IMR-90 (cell line): ENCODE data around the gene UBASH3A. TPM values are rescaled to one million over a fixed set of nuclear protein-coding genes. Genes with fewer than 3 reads are reported as not detected.

Source experiments
- ATAC-seq: fragments of 200-7000 bp; cut with Tn5 transposase; 2 replicates; pipeline ENCODE4 v1.9.1; 2020; ENCODE audit warnings: low read depth, mild to moderate bottlenecking, moderate library complexity
- BruUV-seq: library from RNA; stranded (reverse); fragments of 400-500 nt; replicated peaks from 2 replicates; lab custom pipeline; 2021; lab: Mats Ljungman, UMichigan
- CTCF ChIA-PET: fragments of 300-600 bp; formaldehyde crosslinking; extraction: SDS; loops from one replicate; lab custom pipeline; 2021; ENCODE audit warnings: antibody characterized with exemption; lab: Yijun Ruan, JAX
- POLR2A ChIA-PET: fragments of 300-600 bp; sonication (Branson Sonifier 250); formaldehyde crosslinking; loops from one replicate; lab custom pipeline; 2022; ENCODE audit warnings: antibody characterized with exemption; ENCODE audit not compliant: unreplicated experiment; lab: Charles Lee
- DNase-seq: peaks from one replicate; pipeline ENCODE4 v3.0.0; 2013
- H2AFZ ChIP-seq: replicated peaks from 2 replicates; pipeline ENCODE3; 2013; ENCODE audit warnings: low read length, mild to moderate bottlenecking; ENCODE audit not compliant: poor library complexity
- H2AK5ac ChIP-seq: 2 replicates; pipeline ENCODE4 v1.6.1; 2013; ENCODE audit warnings: low read depth, low read length, inconsistent platforms
- H2AK9ac ChIP-seq: replicated peaks from 2 replicates; pipeline ENCODE3; 2013; ENCODE audit warnings: mild to moderate bottlenecking, low read depth, low read length, moderate library complexity; ENCODE audit not compliant: poor library complexity
- H2BK120ac ChIP-seq: 2 replicates; pipeline ENCODE4 v1.6.1; 2013; ENCODE audit warnings: low read depth, low read length, inconsistent platforms
- H2BK15ac ChIP-seq: 3 replicates; pipeline ENCODE4 v1.6.1; 2013; ENCODE audit warnings: low read depth, low read length, inconsistent platforms
- H2BK20ac ChIP-seq: 2 replicates; pipeline ENCODE4 v1.6.1; 2013; ENCODE audit warnings: low read depth, mild to moderate bottlenecking, inconsistent platforms, low read length, moderate library complexity
- H2BK5ac ChIP-seq: 2 replicates; pipeline ENCODE4 v1.6.1; 2013; ENCODE audit warnings: mild to moderate bottlenecking, low read depth, low read length, inconsistent platforms; ENCODE audit not compliant: poor library complexity, severe bottlenecking
- H3K14ac ChIP-seq: replicated peaks from 2 replicates; pipeline ENCODE4 v1.6.1; 2013; ENCODE audit warnings: low read depth, low read length, inconsistent platforms
- H3K18ac ChIP-seq: 2 replicates; pipeline ENCODE4 v1.6.1; 2013; ENCODE audit warnings: low read depth, low read length, control low read depth
- H3K23ac ChIP-seq: 2 replicates; pipeline ENCODE4 v1.6.1; 2013; ENCODE audit warnings: low read depth, low read length, inconsistent platforms
- H3K27ac ChIP-seq: 2 replicates; pipeline ENCODE4 v1.5.1; 2013; ENCODE audit warnings: mild to moderate bottlenecking, control low read depth, low read length; ENCODE audit not compliant: insufficient read depth
- H3K27me3 ChIP-seq: 2 replicates; pipeline ENCODE4 v1.6.1; 2013; ENCODE audit warnings: low read length; ENCODE audit not compliant: control insufficient read depth, insufficient read depth
- H3K36me3 ChIP-seq: 2 replicates; pipeline ENCODE4 v1.6.1; 2013; ENCODE audit warnings: low read length, mixed read lengths; ENCODE audit not compliant: control insufficient read depth, insufficient read depth
- H3K4ac ChIP-seq: 2 replicates; pipeline ENCODE4 v1.6.1; 2013; ENCODE audit warnings: low read depth, low read length, inconsistent platforms
- H3K4me1 ChIP-seq: 2 replicates; pipeline ENCODE4 v1.6.1; 2013; ENCODE audit warnings: low read length, mixed read lengths; ENCODE audit not compliant: control insufficient read depth, insufficient read depth
- H3K4me2 ChIP-seq: 2 replicates; pipeline ENCODE4 v1.6.1; 2013; ENCODE audit warnings: low read depth, mild to moderate bottlenecking, control low read depth, low read length, moderate library complexity
- H3K4me3 ChIP-seq: 2 replicates; pipeline ENCODE4 v1.5.1; 2013; ENCODE audit warnings: low read depth, mild to moderate bottlenecking, control low read depth, low read length, moderate library complexity; ENCODE audit not compliant: insufficient read depth
- H3K56ac ChIP-seq: 2 replicates; pipeline ENCODE4 v1.6.1; 2013; ENCODE audit warnings: low read length, inconsistent platforms; ENCODE audit not compliant: insufficient read depth; ENCODE audit errors: extremely low read depth
- H3K79me1 ChIP-seq, 2 experiments: 2 replicates each; pipeline ENCODE4 v1.6.1; 2013; ENCODE audit warnings: low read length in 2 of 2, inconsistent platforms in 1 of 2, low read depth in 1 of 2
- H3K9ac ChIP-seq: 2 replicates; pipeline ENCODE4 v1.6.1; 2013; ENCODE audit warnings: low read depth, low read length, control low read depth
- H3K9me1 ChIP-seq: 2 replicates; pipeline ENCODE4 v1.6.1; 2013; ENCODE audit warnings: low read length, inconsistent platforms; ENCODE audit not compliant: insufficient read depth
- H3K9me3 ChIP-seq: 2 replicates; pipeline ENCODE4 v1.6.1; 2013; ENCODE audit warnings: low read length; ENCODE audit not compliant: control insufficient read depth, insufficient read depth
- H4K20me1 ChIP-seq: 2 replicates; pipeline ENCODE4 v1.6.1; 2013; ENCODE audit warnings: low read length, inconsistent platforms; ENCODE audit not compliant: insufficient read depth
- H4K5ac ChIP-seq: 2 replicates; pipeline ENCODE4 v1.6.1; 2013; ENCODE audit warnings: mild to moderate bottlenecking, low read depth, low read length, control low read depth
- H4K8ac ChIP-seq, 2 experiments: 2 replicates each; pipeline ENCODE4 v1.6.1; 2013; ENCODE audit warnings: low read depth in 2 of 2, low read length in 2 of 2, control low read depth in 1 of 2, inconsistent platforms in 1 of 2
- H4K91ac ChIP-seq: 2 replicates; pipeline ENCODE4 v1.6.1; 2013; ENCODE audit warnings: low read depth, low read length, inconsistent platforms; ENCODE audit not compliant: insufficient read depth
- FOS ChIP-seq: fragments of 150-350 bp; IDR thresholded peaks from 2 replicates; pipeline ENCODE4 v1.6.1; 2016; ENCODE audit warnings: low read depth, low read length
- RFX5 ChIP-seq: IDR thresholded peaks from 2 replicates; pipeline ENCODE4 v1.8.0; 2012; ENCODE audit warnings: low read depth, mild to moderate bottlenecking, low read length, moderate library complexity
- SMC3 ChIP-seq: fragments of 150-350 bp; IDR thresholded peaks from 2 replicates; pipeline ENCODE4 v1.6.1; 2016; ENCODE audit warnings: low read depth, mild to moderate bottlenecking, antibody characterized with exemption, low read length, moderate library complexity
- WGBS, 2 experiments: methylation state at CpG; one replicate each; pipeline versions ENCODE4 v1.1.5 to v1.1.7; 2013; ENCODE audit warnings: missing lambda C conversion rate in 2 of 2; ENCODE audit not compliant: insufficient read length in 1 of 2; ENCODE audit errors: extremely low coverage in 2 of 2; 5-methylcytosine and 5-hydroxymethylcytosine counted together
- dilution Hi-C: fragments of 300-500 bp; cut with HindIII; formaldehyde crosslinking; loops from one replicate; pipeline ENCODE4 v1.14.3; 2018; ENCODE audit warnings: low sequenced_read_pairs; ENCODE audit not compliant: unreplicated experiment
- in situ Hi-C: fragments of 300-500 bp; cut with MboI; formaldehyde crosslinking; loops from 3 replicates; pipeline ENCODE4 v1.14.3; 2019; ENCODE audit warnings: low sequenced_read_pairs, inconsistent platforms, mixed read lengths
- intact Hi-C: fragments of 100-400 bp; cut with micrococcal nuclease; formaldehyde crosslinking; loops from 2 replicates; pipeline ENCODE4 v1.10.0; 2022
- polyA plus RNA-seq, 3 experiments: library from polyadenylated mRNA; depleted of rRNA; stranded (reverse); fragments of >200 nt; gene quantifications; 2 replicates each; pipeline ENCODE4 v1.2.3, GENCODE V29; 2012; ENCODE audit warnings: low replicate concordance in 1 of 3
- total RNA-seq: library from RNA; depleted of rRNA; stranded (reverse); fragments of >200 nt; gene quantifications from 2 replicates; pipeline ENCODE4 v1.2.3, GENCODE V29; 2012

Gene UBASH3A
- total and polyA plus RNA-seq, 2 of the 4 experiments (the other 2 are of a cell fraction) = not detected

DNA sequence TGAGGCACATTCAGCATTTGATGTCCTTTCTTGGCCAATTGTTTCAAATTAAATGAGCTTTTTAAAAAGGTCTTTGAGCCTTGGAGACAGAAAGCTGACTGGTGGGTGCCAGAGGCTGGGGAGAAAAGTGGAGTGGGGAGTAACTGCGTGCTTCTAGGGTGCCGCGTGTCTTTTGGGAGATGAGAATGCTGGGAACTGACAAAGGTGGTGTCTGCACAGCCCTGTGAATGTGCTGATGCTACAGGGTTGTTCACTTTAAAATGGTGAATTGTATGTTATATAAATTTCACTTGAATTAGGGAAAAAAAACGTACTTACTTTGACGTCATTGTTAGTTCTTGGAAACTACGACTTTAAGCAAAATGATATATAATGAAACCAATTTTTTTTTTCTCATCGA is 29.2 kb upstream of the UBASH3A start:
- peaks cover 26% of the 10 kb centered on the region; the same call in 1 of the 2 replicates for H3K27me3 ChIP-seq
- no peak overlapping the region for H4K8ac ChIP-seq
- intact Hi-C loops (no loop called here), in situ Hi-C loops (no loop called here), dilution Hi-C loops (no loop called here)
- H3K56ac ChIP-seq = no peak overlapping the region
- no peak overlapping the region for H2AK5ac ChIP-seq
- no peak overlapping the region for H2BK15ac ChIP-seq
- H3K9ac ChIP-seq = no peak overlapping the region
- H3K18ac ChIP-seq = no peak overlapping the region
- no peak overlapping the region for H4K5ac ChIP-seq
- H3K36me3 ChIP-seq = no peaks in the 10 kb centered on the region
- H2AFZ ChIP-seq = no peak overlapping the region
- no peaks in the 10 kb centered on the region for H4K20me1 ChIP-seq
- ATAC-seq (no peak), DNase-seq (no peak)
- H3K4me3 ChIP-seq = no peak overlapping the region
- no TSS peak for BruUV-seq
- H3K9me1 ChIP-seq = no peaks in the 10 kb centered on the region
- no peak overlapping the region for H3K14ac ChIP-seq
- H2BK120ac ChIP-seq = no peak overlapping the region
- no peak overlapping the region for H4K91ac ChIP-seq
- no peak overlapping the region for H3K4ac ChIP-seq
- no peak overlapping the region for H3K23ac ChIP-seq
- H3K27ac ChIP-seq = no peak overlapping the region
- 100% methylated on average over 3 of the region's 7 CpGs; no CpG with 5 or more reads in 1 of the 2 experiments for WGBS, 2 experiments
- CTCF ChIA-PET = no interaction called here
- no peak overlapping the region for H3K4me2 ChIP-seq
- TF ChIP-seq SMC3 (no peak), FOS (no peak), RFX5 (no peak)
- no peak overlapping the region for H2BK20ac ChIP-seq
- H2AK9ac ChIP-seq = no peak overlapping the region
- no peaks in the 10 kb centered on the region for H3K4me1 ChIP-seq
- no peak overlapping the region for H2BK5ac ChIP-seq
- no peaks in the 10 kb centered on the region for H3K79me1 ChIP-seq
- no peaks in the 10 kb centered on the region for H3K9me3 ChIP-seq
- POLR2A ChIA-PET = no interaction called here
